Caco-2 (cell line): Measurements from ENCODE around the gene PHGDH. TPM values are rescaled to one million over a fixed set of nuclear protein-coding genes. Genes with fewer than 3 reads are reported as not detected.

ENCODE experiments used
- BruUV-seq: library from RNA; stranded (reverse); fragments of 400-500 nt; replicated peaks from 2 replicates; lab custom pipeline; 2021; lab: Mats Ljungman, UMichigan
- CTCF ChIA-PET: fragments of 300-600 bp; sonication (Branson Sonifier 250); formaldehyde crosslinking; loops from one replicate; lab custom pipeline; 2022; ENCODE audit warnings: antibody characterized with exemption; lab: Charles Lee
- POLR2A ChIA-PET: fragments of 300-600 bp; sonication (Branson Sonifier 250); formaldehyde crosslinking; loops from one replicate; lab custom pipeline; 2022; ENCODE audit warnings: antibody characterized with exemption; lab: Charles Lee
- DNase-seq, 2 experiments: peaks; one replicate each; pipeline versions ENCODE4 v3.0.0 to v3.0.0-alpha.2; 2020 to 2022
- H3K27me3 ChIP-seq: replicated peaks from 2 replicates; pipeline ENCODE4 v1.6.0; 2011; ENCODE audit warnings: low read length; ENCODE audit not compliant: control insufficient read depth, insufficient read depth
- H3K36me3 ChIP-seq: 2 replicates; pipeline ENCODE4 v1.5.1; 2011; ENCODE audit warnings: low read length; ENCODE audit not compliant: control insufficient read depth, insufficient read depth
- H3K4me1 ChIP-seq: fragments of 250-450 bp; sonication (Bioruptor Pico); 2 replicates; pipeline ENCODE4 v1.5.1; 2020; ENCODE audit warnings: mild to moderate bottlenecking
- H3K4me3 ChIP-seq: 2 replicates; pipeline ENCODE4 v1.5.1; 2011; ENCODE audit warnings: low read depth, mild to moderate bottlenecking, control low read depth, low read length
- H3K9me3 ChIP-seq: fragments of 250-450 bp; sonication (Bioruptor Pico); 2 replicates; pipeline ENCODE4 v1.5.1; 2020; ENCODE audit warnings: mild to moderate bottlenecking, moderate library complexity
- H3K27ac Mint-ChIP-seq: one replicate; pipeline ENCODE4 v1.8.0; 2022; ENCODE audit warnings: mixed read lengths; ENCODE audit not compliant: unreplicated experiment
- H3K27me3 Mint-ChIP-seq: one replicate; pipeline ENCODE4 v1.8.0; 2022; ENCODE audit warnings: mixed read lengths; ENCODE audit not compliant: insufficient read depth, unreplicated experiment
- H3K36me3 Mint-ChIP-seq: one replicate; pipeline ENCODE4 v1.8.0; 2022; ENCODE audit warnings: mild to moderate bottlenecking, mixed read lengths; ENCODE audit not compliant: insufficient read depth, unreplicated experiment
- H3K4me1 Mint-ChIP-seq: one replicate; pipeline ENCODE4 v1.8.0; 2022; ENCODE audit warnings: low read depth, mixed read lengths; ENCODE audit not compliant: unreplicated experiment
- H3K4me3 Mint-ChIP-seq: one replicate; pipeline ENCODE4 v1.8.0; 2022; ENCODE audit warnings: mild to moderate bottlenecking, moderate library complexity, mixed read lengths; ENCODE audit not compliant: unreplicated experiment
- H3K9me3 Mint-ChIP-seq: one replicate; pipeline ENCODE4 v1.8.0; 2022; ENCODE audit warnings: mixed read lengths; ENCODE audit not compliant: unreplicated experiment
- CTCF ChIP-seq, 2 experiments: fragments of 200-600 bp in 1 of 2; IDR thresholded peaks; 1 replicate in 1 of 2; 2 replicates in 1 of 2; pipeline versions ENCODE4 v1.5.1 to v1.8.0; 2011 to 2022; ENCODE audit warnings: antibody characterized with exemption in 1 of 2, control low read depth in 1 of 2, inconsistent platforms in 1 of 2, low read depth in 1 of 2, low read length in 1 of 2, mild to moderate bottlenecking in 1 of 2, moderate library complexity in 1 of 2; ENCODE audit not compliant: insufficient read depth in 1 of 2, severe bottlenecking in 1 of 2, unreplicated experiment in 1 of 2
- intact Hi-C: fragments of 100-400 bp; cut with micrococcal nuclease; formaldehyde crosslinking; loops from one replicate; pipeline ENCODE4 v1.10.0; 2022; ENCODE audit not compliant: unreplicated experiment
- total RNA-seq: library from RNA; stranded (reverse); gene quantifications from 2 replicates; pipeline ENCODE4 v1.2.3, GENCODE V29; 2022

Gene PHGDH
- total RNA-seq, 1 experiment from 2014 or later, result 410 TPM

- POLR2A ChIA-PET, result no interaction called here
- no peaks in the 10 kb centered on the region for H3K9me3 ChIP-seq
- peaks cover 8% of the 10 kb centered on the region; the same call in 1 of the 2 replicates for H3K4me1 ChIP-seq
- DNase-seq, result no peak
- TF ChIP-seq CTCF (IDR thresholded peaks at IDR 0.05; ENCODE audit: insufficient read depth in 1 of 2, low read depth in 1 of 2, low read length in 1 of 2, severe bottlenecking in 1 of 2, unreplicated experiment in 1 of 2), result no peak
- no peaks in the 10 kb centered on the region for H3K27me3 ChIP-seq
- H3K27ac Mint-ChIP-seq, result peak overlapping the region; percentile 30
- no peaks in the 10 kb centered on the region for H3K27me3 Mint-ChIP-seq
- H3K4me3 ChIP-seq, result no peak overlapping the region
- no peaks in the 10 kb centered on the region for H3K9me3 Mint-ChIP-seq
- peaks cover 62% of the 10 kb centered on the region for H3K36me3 Mint-ChIP-seq
- BruUV-seq, result no TSS peak
- CTCF ChIA-PET, result interaction anchor here (1.2 kb wide), 1 partner anchor 27 kb away, joined by 3 read pairs; no protein-coding TSS in a partner anchor
- H3K36me3 ChIP-seq, result peaks cover 3% of the 10 kb centered on the region
- peaks cover 13% of the 10 kb centered on the region for H3K4me1 Mint-ChIP-seq
- intact Hi-C loops, result loop anchor here (1.0 kb wide), 1 partner anchor 38 kb away; no protein-coding TSS in a partner anchor
- H3K4me3 Mint-ChIP-seq, result no peak overlapping the region
Measured at GRCh38 chr1:119745034-119745433, 33.3 kb downstream of the PHGDH start.

- H3K27ac Mint-ChIP-seq, result no peak overlapping the region
- ChIA-PET CTCF (interaction anchor here (0.7 kb wide), 1 partner anchor 49 kb away, joined by 3 read pairs; no protein-coding TSS in a partner anchor), POLR2A (no interaction called here)
- no peak overlapping the region for H3K4me3 Mint-ChIP-seq
- intact Hi-C loops, result loop anchor here (1.0 kb wide), 1 partner anchor 24 kb away; no protein-coding TSS in a partner anchor
- no peak overlapping the region for H3K4me3 ChIP-seq
- peaks cover 13% of the 10 kb centered on the region for H3K4me1 Mint-ChIP-seq
- peaks cover 46% of the 10 kb centered on the region for H3K36me3 Mint-ChIP-seq
- H3K4me1 ChIP-seq, result peaks cover 8% of the 10 kb centered on the region; the same call in 1 of the 2 replicates
- no peaks in the 10 kb centered on the region for H3K27me3 ChIP-seq
- BruUV-seq, result no TSS peak
- H3K36me3 ChIP-seq, result peaks cover 1% of the 10 kb centered on the region
- H3K27me3 Mint-ChIP-seq, result no peaks in the 10 kb centered on the region
- no peak for DNase-seq
- no peak for TF ChIP-seq CTCF (IDR thresholded peaks at IDR 0.05; ENCODE audit: insufficient read depth in 1 of 2, low read depth in 1 of 2, low read length in 1 of 2, severe bottlenecking in 1 of 2, unreplicated experiment in 1 of 2)
- H3K9me3 ChIP-seq, result no peaks in the 10 kb centered on the region
- no peaks in the 10 kb centered on the region for H3K9me3 Mint-ChIP-seq
Measured at GRCh38 chr1:119747451-119747850, 35.7 kb downstream of the PHGDH start.

- peaks cover 13% of the 10 kb centered on the region for H3K4me1 Mint-ChIP-seq
- Histone ChIP-seq H3K4me3 (no peak overlapping the region), H3K9me3 (no peaks in the 10 kb centered on the region), H3K27me3 (no peaks in the 10 kb centered on the region), H3K36me3 (no peaks in the 10 kb centered on the region), H3K4me1 (peaks cover 8% of the 10 kb centered on the region; the same call in 1 of the 2 replicates)
- H3K27ac Mint-ChIP-seq, result no peak overlapping the region
- intact Hi-C loops, result no loop called here
- TF ChIP-seq CTCF (IDR thresholded peaks at IDR 0.05; ENCODE audit: insufficient read depth in 1 of 2, low read depth in 1 of 2, low read length in 1 of 2, severe bottlenecking in 1 of 2, unreplicated experiment in 1 of 2), result no peak
- H3K4me3 Mint-ChIP-seq, result no peak overlapping the region
- no peak for DNase-seq
- peaks cover 42% of the 10 kb centered on the region for H3K36me3 Mint-ChIP-seq
- ChIA-PET CTCF (no interaction called here), POLR2A (no interaction called here)
- no TSS peak for BruUV-seq
- no peaks in the 10 kb centered on the region for H3K9me3 Mint-ChIP-seq
- no peaks in the 10 kb centered on the region for H3K27me3 Mint-ChIP-seq
Measured at GRCh38 chr1:119748040-119748439, 36.3 kb downstream of the PHGDH start.
